ENCODE data around the gene SEC22A.

DNA sequence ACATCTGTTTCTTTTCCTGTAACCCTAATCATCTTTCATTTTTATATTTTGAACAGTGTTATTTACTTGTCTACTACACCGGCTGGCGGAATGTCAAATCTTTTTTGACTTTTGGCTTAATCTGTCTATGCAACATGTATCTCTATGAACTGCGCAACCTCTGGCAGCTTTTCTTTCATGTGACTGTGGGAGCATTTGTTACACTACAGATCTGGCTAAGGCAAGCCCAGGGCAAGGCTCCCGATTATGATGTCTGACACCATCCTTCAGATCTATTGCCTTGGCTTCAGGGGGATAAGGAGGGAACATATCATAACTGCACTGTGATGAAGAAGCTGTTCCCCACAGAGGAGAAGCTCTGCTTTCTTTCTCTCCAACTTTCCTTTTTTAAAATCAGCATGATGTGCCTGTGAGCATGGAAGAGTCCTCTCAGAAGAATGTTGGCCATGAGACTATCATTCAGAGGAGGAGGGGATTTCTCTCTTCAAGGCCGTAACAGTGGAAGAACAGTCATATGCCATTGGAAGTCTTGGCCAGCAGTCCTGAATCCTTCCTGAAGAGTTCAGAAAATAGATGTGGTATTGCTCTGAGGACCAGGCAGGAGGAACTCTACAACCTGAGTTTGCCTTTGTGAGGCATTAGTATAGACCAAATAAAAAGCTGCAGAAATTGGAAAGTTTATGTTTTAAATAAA, 69.9 kb downstream of the SEC22A start:
- TF ChIP-seq EP300 (IDR thresholded peaks at IDR 0.05; ENCODE audit: borderline replicate concordance) (no peak), TAF1 (IDR thresholded peaks at IDR 0.05; ENCODE audit: low read depth) (no peak), EGR1 (IDR thresholded peaks at IDR 0.05) (no peak), TEAD4 (IDR thresholded peaks at IDR 0.05) (no peak), YY1 (IDR thresholded peaks at IDR 0.05; ENCODE audit: low read depth) (no peak), FOXM1 (IDR thresholded peaks at IDR 0.05; ENCODE audit: borderline replicate concordance, low read depth) (no peak), RAD21 (IDR thresholded peaks at IDR 0.05; ENCODE audit: low read depth) (no peak), NFIC (IDR thresholded peaks at IDR 0.05) (no peak), ZBTB7A (IDR thresholded peaks at IDR 0.05; ENCODE audit: low read depth) (no peak), CREB1 (IDR thresholded peaks at IDR 0.05; ENCODE audit: low read depth) (no peak), CEBPB (IDR thresholded peaks at IDR 0.05) (no peak)
- TF ChIP-seq, protein P1, sequence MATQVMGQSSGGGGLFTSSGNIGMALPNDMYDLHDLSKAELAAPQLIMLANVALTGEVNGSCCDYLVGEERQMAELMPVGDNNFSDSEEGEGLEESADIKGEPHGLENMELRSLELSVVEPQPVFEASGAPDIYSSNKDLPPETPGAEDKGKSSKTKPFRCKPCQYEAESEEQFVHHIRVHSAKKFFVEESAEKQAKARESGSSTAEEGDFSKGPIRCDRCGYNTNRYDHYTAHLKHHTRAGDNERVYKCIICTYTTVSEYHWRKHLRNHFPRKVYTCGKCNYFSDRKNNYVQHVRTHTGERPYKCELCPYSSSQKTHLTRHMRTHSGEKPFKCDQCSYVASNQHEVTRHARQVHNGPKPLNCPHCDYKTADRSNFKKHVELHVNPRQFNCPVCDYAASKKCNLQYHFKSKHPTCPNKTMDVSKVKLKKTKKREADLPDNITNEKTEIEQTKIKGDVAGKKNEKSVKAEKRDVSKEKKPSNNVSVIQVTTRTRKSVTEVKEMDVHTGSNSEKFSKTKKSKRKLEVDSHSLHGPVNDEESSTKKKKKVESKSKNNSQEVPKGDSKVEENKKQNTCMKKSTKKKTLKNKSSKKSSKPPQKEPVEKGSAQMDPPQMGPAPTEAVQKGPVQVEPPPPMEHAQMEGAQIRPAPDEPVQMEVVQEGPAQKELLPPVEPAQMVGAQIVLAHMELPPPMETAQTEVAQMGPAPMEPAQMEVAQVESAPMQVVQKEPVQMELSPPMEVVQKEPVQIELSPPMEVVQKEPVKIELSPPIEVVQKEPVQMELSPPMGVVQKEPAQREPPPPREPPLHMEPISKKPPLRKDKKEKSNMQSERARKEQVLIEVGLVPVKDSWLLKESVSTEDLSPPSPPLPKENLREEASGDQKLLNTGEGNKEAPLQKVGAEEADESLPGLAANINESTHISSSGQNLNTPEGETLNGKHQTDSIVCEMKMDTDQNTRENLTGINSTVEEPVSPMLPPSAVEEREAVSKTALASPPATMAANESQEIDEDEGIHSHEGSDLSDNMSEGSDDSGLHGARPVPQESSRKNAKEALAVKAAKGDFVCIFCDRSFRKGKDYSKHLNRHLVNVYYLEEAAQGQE (IDR thresholded peaks at IDR 0.05; ENCODE audit: low read depth): no peak
- TF ChIP-seq, protein P2, sequence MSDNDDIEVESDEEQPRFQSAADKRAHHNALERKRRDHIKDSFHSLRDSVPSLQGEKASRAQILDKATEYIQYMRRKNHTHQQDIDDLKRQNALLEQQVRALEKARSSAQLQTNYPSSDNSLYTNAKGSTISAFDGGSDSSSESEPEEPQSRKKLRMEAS (IDR thresholded peaks at IDR 0.05): no peak
- TF ChIP-seq, protein P3, sequence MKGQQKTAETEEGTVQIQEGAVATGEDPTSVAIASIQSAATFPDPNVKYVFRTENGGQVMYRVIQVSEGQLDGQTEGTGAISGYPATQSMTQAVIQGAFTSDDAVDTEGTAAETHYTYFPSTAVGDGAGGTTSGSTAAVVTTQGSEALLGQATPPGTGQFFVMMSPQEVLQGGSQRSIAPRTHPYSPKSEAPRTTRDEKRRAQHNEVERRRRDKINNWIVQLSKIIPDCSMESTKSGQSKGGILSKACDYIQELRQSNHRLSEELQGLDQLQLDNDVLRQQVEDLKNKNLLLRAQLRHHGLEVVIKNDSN (IDR thresholded peaks at IDR 0.05): no peak
